Adipocyte (in vitro differentiated cells): ENCODE data around the gene CACFD1.
"Not testable (repeated sequence)": the region's sequence is repeated elsewhere in the genome, so short reads cannot be mapped to it uniquely, and the experiment has no call there.

ENCODE experiments used
- DNase-seq: peaks from one replicate; pipeline ENCODE4 v3.0.0-alpha.2; 2015; ENCODE audit warnings: low read depth
- H3K27me3 ChIP-seq: replicated peaks from 2 replicates; pipeline ENCODE4 v1.7.0; 2013; ENCODE audit warnings: mild to moderate bottlenecking, low read length, moderate library complexity; ENCODE audit not compliant: control insufficient read depth, insufficient read depth
- H3K36me3 ChIP-seq: 2 replicates; pipeline ENCODE4 v1.7.0; 2013; ENCODE audit warnings: low read length, mild to moderate bottlenecking, moderate library complexity; ENCODE audit not compliant: control insufficient read depth, insufficient read depth, severe bottlenecking
- H3K4me1 ChIP-seq: 2 replicates; pipeline ENCODE4 v1.7.0; 2013; ENCODE audit warnings: mild to moderate bottlenecking, low read length, moderate library complexity; ENCODE audit not compliant: control insufficient read depth, insufficient read depth
- H3K4me3 ChIP-seq: 2 replicates; pipeline ENCODE4 v1.7.0; 2013; ENCODE audit warnings: mild to moderate bottlenecking, low read length, moderate library complexity
- H3K9ac ChIP-seq: 2 replicates; pipeline ENCODE4 v1.7.0; 2013; ENCODE audit warnings: mild to moderate bottlenecking, low read length, moderate library complexity
- H3K9me3 ChIP-seq: 2 replicates; pipeline ENCODE4 v1.7.0; 2013; ENCODE audit warnings: mild to moderate bottlenecking, low read length, moderate library complexity; ENCODE audit not compliant: control insufficient read depth

Gene CACFD1

DNA sequence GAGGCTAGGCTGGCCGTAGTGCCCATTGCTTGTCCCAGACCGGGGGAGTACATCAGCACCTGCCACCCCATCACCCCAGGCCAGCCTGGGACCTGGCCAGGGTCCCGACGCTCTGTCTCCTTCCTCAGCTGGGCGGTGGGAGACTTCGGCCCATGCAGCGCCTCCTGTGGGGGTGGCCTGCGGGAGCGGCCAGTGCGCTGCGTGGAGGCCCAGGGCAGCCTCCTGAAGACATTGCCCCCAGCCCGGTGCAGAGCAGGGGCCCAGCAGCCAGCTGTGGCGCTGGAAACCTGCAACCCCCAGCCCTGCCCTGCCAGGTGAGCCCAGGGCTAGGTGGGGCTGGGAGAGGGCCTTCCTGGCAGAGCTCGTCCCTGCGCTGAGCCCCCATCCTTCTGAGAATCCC is 16.5 kb upstream of the CACFD1 start:
- Histone ChIP-seq H3K27me3 (no peaks in the 10 kb centered on the region), H3K4me1 (no peaks in the 10 kb centered on the region), H3K9me3 (no peaks in the 10 kb centered on the region), H3K36me3 (no peaks in the 10 kb centered on the region), H3K4me3 (no peak overlapping the region), H3K9ac (no peak overlapping the region)
- no peak for DNase-seq

- DNase-seq: no peak
- Histone ChIP-seq H3K27me3 (no peaks in the 10 kb centered on the region), H3K9ac (no peak overlapping the region), H3K36me3 (no peaks in the 10 kb centered on the region), H3K9me3 (no peaks in the 10 kb centered on the region), H3K4me3 (no peak overlapping the region), H3K4me1 (no peaks in the 10 kb centered on the region)
These were observed 15.8 kb upstream of the CACFD1 start for GRCh38 chr9:133443982-133444381.

- Histone ChIP-seq H3K9me3 (no peaks in the 10 kb centered on the region), H3K27me3 (no peaks in the 10 kb centered on the region), H3K4me1 (no peaks in the 10 kb centered on the region), H3K36me3 (no peaks in the 10 kb centered on the region), H3K9ac (no peak overlapping the region), H3K4me3 (no peak overlapping the region)
- DNase-seq: no peak
These were observed 14.3 kb upstream of the CACFD1 start for GRCh38 chr9:133445293-133445969.

DNA sequence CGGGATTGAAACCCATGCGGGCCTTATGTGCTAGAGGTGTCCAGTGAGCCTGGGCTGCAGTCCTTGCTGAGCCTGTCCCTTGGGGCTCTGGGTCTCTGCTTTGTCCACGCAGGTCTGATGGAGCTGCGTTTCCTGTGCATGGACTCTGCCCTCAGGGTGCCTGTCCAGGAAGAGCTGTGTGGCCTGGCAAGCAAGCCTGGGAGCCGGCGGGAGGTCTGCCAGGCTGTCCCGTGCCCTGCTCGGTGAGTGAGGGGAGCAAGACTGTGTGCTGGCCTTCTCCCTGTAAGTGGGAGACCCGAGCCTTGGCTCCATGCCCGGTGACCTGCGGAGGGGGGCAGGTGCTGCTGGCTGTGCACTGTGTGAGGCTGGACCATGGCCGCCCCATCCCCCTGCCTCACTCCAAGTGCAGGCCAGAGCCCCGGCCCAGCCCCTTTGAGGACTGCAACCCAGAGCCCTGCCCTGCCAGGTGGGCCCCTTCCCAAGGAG is 11.2 kb upstream of the CACFD1 start:
- no peaks in the 10 kb centered on the region for H3K4me1 ChIP-seq
- no peak overlapping the region for H3K4me3 ChIP-seq
- H3K27me3 ChIP-seq: no peaks in the 10 kb centered on the region
- no peak overlapping the region for H3K9ac ChIP-seq
- no peak for DNase-seq
- H3K9me3 ChIP-seq: no peaks in the 10 kb centered on the region
- H3K36me3 ChIP-seq: no peaks in the 10 kb centered on the region

- H3K27me3 ChIP-seq: peaks cover 4% of the 10 kb centered on the region
- H3K9me3 ChIP-seq: no peaks in the 10 kb centered on the region
- H3K4me3 ChIP-seq: no peak overlapping the region
- no peaks in the 10 kb centered on the region for H3K36me3 ChIP-seq
- H3K9ac ChIP-seq: no peak overlapping the region
- DNase-seq: no peak
- H3K4me1 ChIP-seq: no peaks in the 10 kb centered on the region
These were observed 10.0 kb upstream of the CACFD1 start for GRCh38 chr9:133449760-133450159.

- not testable (repeated sequence) for H3K27me3 ChIP-seq, H3K4me1 ChIP-seq, H3K9me3 ChIP-seq, H3K9ac ChIP-seq, DNase-seq, H3K36me3 ChIP-seq, H3K4me3 ChIP-seq
These were observed 7.9 kb upstream of the CACFD1 start for GRCh38 chr9:133451865-133452264.

DNA sequence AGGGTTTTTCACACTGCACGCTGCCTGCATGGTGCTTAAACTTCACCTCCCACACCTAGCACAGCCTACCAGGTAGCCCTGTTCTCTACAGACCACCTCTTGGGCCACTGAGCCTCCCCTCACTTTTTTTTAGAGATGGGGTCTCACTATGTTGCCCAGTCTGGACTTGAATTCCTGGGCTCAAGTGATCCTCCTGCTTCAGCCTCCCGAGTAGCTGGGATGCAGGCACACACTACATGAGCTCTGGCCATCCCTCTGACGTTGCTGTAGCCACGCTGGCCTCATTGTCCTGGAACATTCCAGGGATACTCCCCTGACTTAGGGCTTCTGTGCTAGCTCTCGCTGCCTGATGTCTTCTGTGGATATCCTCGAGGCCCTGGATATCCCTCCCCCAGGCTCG is 7.2 kb upstream of the CACFD1 start:
- no peak for DNase-seq
- no peak overlapping the region for H3K4me3 ChIP-seq
- H3K4me1 ChIP-seq: no peaks in the 10 kb centered on the region
- peaks cover 4% of the 10 kb centered on the region for H3K27me3 ChIP-seq
- H3K9me3 ChIP-seq: no peaks in the 10 kb centered on the region
- no peaks in the 10 kb centered on the region for H3K36me3 ChIP-seq
- H3K9ac ChIP-seq: no peak overlapping the region

DNA sequence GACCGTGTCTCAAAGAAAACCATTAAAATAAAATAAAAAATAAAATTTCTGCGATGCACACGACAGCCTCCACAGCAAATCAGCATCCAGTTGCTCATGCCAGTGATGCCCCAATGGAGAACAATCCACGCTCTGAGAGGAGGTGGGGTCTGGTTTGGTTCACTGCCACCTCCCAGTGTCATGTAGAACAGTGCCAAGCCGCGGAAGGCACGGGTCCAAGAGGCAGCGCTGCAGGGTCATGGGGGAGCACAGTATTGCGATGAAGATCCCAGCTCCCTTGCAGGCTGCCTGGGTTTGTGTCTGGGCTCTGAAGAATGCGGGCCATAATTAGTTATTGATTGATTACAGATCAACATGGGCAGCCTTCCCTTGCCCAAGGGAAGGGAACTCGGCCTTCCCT is 6.1 kb upstream of the CACFD1 start:
- H3K36me3 ChIP-seq: no peaks in the 10 kb centered on the region
- peaks cover 4% of the 10 kb centered on the region for H3K27me3 ChIP-seq
- no peaks in the 10 kb centered on the region for H3K4me1 ChIP-seq
- H3K9me3 ChIP-seq: no peaks in the 10 kb centered on the region
- H3K4me3 ChIP-seq: no peak overlapping the region
- no peak for DNase-seq
- H3K9ac ChIP-seq: no peak overlapping the region

DNA sequence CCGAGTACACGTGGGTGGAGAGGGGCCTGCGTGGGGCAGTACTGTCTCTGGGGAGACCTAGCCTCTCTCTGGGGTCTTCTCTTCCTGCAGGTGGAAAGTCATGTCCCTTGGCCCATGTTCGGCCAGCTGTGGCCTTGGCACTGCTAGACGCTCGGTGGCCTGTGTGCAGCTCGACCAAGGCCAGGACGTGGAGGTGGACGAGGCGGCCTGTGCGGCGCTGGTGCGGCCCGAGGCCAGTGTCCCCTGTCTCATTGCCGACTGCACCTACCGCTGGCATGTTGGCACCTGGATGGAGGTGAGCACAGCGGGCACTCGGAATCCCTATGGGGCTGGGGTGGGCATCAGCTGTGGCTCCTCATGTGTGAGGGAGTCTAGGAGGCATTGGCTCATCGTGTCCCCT is 5.5 kb upstream of the CACFD1 start:
- H3K36me3 ChIP-seq: no peaks in the 10 kb centered on the region
- no peak overlapping the region for H3K4me3 ChIP-seq
- no peaks in the 10 kb centered on the region for H3K9me3 ChIP-seq
- H3K9ac ChIP-seq: no peak overlapping the region
- no peak for DNase-seq
- H3K4me1 ChIP-seq: peaks cover 5% of the 10 kb centered on the region
- peaks cover 4% of the 10 kb centered on the region for H3K27me3 ChIP-seq

- peaks cover 4% of the 10 kb centered on the region for H3K27me3 ChIP-seq
- H3K9me3 ChIP-seq: no peaks in the 10 kb centered on the region
- H3K4me1 ChIP-seq: peaks cover 5% of the 10 kb centered on the region
- H3K9ac ChIP-seq: no peak overlapping the region
- no peak for DNase-seq
- no peaks in the 10 kb centered on the region for H3K36me3 ChIP-seq
- H3K4me3 ChIP-seq: no peak overlapping the region
These were observed 4.7 kb upstream of the CACFD1 start for GRCh38 chr9:133454943-133455673.

DNA sequence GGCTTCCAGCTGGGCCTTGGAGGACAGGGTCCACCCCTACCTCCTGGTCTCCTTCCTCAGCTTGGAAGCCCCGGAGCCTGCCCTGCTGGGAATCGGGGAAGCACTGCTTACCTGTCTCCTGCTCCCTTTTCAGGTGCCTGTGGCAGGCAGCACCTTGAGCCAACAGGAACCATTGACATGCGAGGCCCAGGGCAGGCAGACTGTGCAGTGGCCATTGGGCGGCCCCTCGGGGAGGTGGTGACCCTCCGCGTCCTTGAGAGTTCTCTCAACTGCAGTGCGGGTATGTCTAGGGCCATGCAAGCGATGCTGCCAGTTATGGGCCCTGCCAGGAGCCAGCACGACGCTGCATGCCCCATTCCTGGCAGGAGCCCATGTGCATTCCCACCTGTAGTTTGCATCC is 3.8 kb upstream of the CACFD1 start:
- Histone ChIP-seq H3K27me3 (peaks cover 4% of the 10 kb centered on the region), H3K4me1 (peaks cover 10% of the 10 kb centered on the region), H3K36me3 (no peaks in the 10 kb centered on the region), H3K9me3 (no peaks in the 10 kb centered on the region), H3K9ac (no peak overlapping the region), H3K4me3 (no peak overlapping the region)
- no peak for DNase-seq
